GM13976 (cell line): ENCODE data around the gene GXYLT1.
"Not testable (repeated sequence)": the region's sequence is repeated elsewhere in the genome, so short reads cannot be mapped to it uniquely, and the experiment has no call there.

Source experiments
- DNase-seq: peaks from one replicate; pipeline ENCODE4 v3.0.0; 2012; ENCODE audit warnings: low spot score
- in situ Hi-C: fragments of 300-500 bp; cut with MboI; formaldehyde crosslinking; loops from one replicate; pipeline ENCODE4 v1.12.0; 2022; ENCODE audit warnings: low sequenced_read_pairs, mixed read lengths, inconsistent platforms; ENCODE audit not compliant: unreplicated experiment
- TF ChIP-seq, protein P1 (sequence below): IDR thresholded peaks from 2 replicates; pipeline ENCODE4 v1.5.1; 2012; ENCODE audit warnings: borderline replicate concordance, mild to moderate bottlenecking; ENCODE audit not compliant: insufficient read depth; ENCODE audit errors: extremely low read depth, missing control alignments, control extremely low read depth

GXYLT1 gene

DNA sequence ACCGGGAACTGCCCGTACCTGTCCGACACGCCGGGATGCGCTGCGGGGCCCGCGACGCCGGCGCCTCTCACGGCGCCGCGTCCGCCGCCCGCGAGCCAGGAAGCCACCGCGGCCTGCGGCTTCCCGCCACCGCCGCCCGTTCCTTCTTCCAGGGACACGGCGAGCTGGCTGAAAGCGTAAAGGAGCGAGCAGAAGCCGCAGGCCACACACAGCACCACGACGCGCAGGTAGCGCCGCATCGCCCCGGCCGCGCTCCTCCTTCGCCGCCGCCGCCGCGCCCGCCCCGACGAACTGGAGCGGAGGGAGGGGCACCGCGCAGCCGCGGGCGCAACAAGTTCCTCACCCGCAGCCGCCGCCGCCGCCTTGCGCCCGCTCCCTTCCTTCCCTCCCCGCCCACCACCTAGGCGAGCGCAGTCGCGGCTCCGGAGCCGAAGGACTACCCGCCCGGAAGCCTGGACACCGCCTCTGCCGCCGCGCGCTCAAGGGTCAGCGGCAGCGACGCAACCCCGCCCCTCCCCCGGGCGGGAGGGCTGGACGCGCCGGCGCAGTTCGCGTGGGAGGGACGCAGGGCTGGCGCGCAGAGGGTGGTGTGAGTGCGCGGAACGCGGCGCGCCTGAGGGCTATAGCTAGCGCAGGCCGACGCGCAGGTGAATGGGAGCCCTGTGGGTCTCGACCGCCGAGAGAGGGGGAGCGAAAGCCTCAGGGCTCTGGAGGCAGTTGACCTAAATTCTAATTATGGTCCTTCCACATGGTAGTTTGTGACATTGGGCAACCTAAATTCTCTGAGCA, at the start of gene GXYLT1:
TSS of gene GXYLT1 (minus strand) at position 467 of the 789 bp plus-strand sequence. CDS start at position 239, 228 bp downstream.
- peak; percentile 95 for DNase-seq
- TF ChIP-seq, protein P1, sequence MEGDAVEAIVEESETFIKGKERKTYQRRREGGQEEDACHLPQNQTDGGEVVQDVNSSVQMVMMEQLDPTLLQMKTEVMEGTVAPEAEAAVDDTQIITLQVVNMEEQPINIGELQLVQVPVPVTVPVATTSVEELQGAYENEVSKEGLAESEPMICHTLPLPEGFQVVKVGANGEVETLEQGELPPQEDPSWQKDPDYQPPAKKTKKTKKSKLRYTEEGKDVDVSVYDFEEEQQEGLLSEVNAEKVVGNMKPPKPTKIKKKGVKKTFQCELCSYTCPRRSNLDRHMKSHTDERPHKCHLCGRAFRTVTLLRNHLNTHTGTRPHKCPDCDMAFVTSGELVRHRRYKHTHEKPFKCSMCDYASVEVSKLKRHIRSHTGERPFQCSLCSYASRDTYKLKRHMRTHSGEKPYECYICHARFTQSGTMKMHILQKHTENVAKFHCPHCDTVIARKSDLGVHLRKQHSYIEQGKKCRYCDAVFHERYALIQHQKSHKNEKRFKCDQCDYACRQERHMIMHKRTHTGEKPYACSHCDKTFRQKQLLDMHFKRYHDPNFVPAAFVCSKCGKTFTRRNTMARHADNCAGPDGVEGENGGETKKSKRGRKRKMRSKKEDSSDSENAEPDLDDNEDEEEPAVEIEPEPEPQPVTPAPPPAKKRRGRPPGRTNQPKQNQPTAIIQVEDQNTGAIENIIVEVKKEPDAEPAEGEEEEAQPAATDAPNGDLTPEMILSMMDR, result no peak
- in situ Hi-C loops, result no loop called here

DNA sequence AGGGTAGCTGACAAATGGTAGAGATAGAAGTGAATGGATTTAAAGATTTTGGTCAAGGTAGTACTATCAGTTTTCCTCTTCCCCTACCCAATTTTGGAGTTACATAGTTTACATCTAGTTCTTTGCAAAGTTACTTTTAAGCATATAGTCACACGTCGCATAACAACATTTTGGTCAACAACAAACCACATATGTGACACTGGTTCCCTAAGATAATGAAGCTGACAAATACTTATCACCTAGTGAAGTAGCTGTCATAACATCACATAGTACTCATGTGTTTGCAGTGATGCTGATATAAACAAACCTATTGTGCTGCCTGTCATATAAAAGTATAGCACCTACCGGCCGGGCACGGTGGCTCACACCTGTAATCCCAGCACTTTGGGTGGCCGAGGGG, 48.0 kb upstream of the GXYLT1 start:
- in situ Hi-C loops, result no loop called here
- TF ChIP-seq, protein P1, result no peak
- no peak for DNase-seq

DNA sequence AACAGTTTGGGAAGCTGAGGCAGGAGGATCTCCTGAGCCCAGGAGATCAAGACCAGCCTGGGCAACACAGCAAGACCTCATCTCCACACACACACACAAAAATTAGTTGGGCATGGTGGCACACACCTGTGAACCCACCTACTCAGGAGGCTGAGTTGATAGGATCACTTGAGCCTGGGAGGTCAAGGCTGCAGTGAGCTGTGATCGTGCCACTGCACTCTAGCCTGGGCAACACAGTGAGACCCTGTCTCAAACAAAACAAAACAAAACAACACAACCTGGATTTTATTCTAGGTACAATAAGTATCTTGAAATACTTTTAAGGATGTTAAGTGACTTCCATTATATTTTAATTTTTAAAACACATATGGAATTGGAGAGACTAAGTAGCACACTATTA, 47.6 kb upstream of the GXYLT1 start:
- DNase-seq, result no peak
- in situ Hi-C loops, result no loop called here
- TF ChIP-seq, protein P1, result no peak

GRCh38 chr12:42190376-42190775, 45.7 kb upstream of the GXYLT1 start:
- TF ChIP-seq, protein P1, result no peak
- DNase-seq, result no peak
- in situ Hi-C loops, result no loop called here

DNA sequence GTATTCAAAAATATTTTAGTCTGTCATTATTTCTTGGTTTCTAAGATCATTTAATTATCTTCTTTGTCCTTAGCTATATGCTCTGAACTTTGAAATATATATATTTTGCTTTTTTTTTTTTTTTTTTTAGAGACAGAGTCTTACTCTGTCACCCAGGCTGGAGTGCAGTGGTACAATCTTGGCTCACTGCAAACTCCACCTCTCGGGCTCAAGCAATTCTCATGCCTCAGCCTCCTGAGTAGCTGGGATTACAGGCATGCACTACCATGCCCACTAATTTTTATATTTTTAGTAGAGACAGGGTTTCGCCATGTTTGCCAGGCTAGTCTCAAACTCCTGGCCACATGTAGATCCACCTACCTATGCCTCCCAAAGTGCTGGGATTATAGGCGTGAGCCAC, 43.6 kb upstream of the GXYLT1 start:
- DNase-seq, in situ Hi-C loops: not testable (repeated sequence)

DNA sequence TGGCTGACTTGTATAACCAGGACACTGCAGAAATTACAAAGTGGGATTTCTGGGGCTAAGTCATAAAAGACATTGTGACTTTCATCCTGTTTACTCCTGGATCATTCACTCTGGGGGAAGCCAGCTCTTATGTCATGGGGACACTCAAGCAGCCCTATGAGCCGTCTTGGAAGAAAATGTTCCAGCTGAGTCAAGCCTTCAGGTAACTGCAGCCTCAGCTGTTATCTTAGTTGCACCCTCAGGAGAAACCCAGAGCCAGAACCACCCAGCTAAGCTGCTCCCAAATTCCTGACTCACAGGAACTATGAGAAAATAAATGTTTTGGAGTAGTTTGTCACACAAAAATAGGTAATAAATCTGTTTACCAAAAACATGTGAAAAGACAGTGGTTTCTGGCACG, 43.1 kb upstream of the GXYLT1 start:
- no peak for DNase-seq
- TF ChIP-seq, protein P1, result no peak
- in situ Hi-C loops, result no loop called here

- TF ChIP-seq, protein P1, result no peak
- in situ Hi-C loops, result no loop called here
- no peak for DNase-seq
Measured at GRCh38 chr12:42186793-42187192, 42.1 kb upstream of the GXYLT1 start.
